Mesothelial cell of epicardium (in vitro differentiated cells): Measurements from ENCODE around the gene PLA2G2E. TPM values are rescaled to one million over a fixed set of nuclear protein-coding genes. Genes with fewer than 3 reads are reported as not detected.

Experiments
- DNase-seq, 2 experiments: peaks; one replicate each; pipeline ENCODE4 v3.0.0; 2021; ENCODE audit warnings: low spot score in 2 of 2; ENCODE audit not compliant: unreplicated experiment in 2 of 2
- H3K27ac Mint-ChIP-seq: 2 replicates; pipeline ENCODE4 v1.8.0; 2021; ENCODE audit warnings: mixed read lengths
- H3K27me3 Mint-ChIP-seq: 2 replicates; pipeline ENCODE4 v1.8.0; 2021; ENCODE audit warnings: low read depth, mixed read lengths
- H3K36me3 Mint-ChIP-seq: 2 replicates; pipeline ENCODE4 v1.8.0; 2021; ENCODE audit warnings: mixed read lengths
- H3K4me1 Mint-ChIP-seq: 2 replicates; pipeline ENCODE4 v1.8.0; 2021; ENCODE audit warnings: mixed read lengths
- H3K4me3 Mint-ChIP-seq: 2 replicates; pipeline ENCODE4 v1.8.0; 2021; ENCODE audit warnings: mild to moderate bottlenecking, moderate library complexity, mixed read lengths
- H3K9me3 Mint-ChIP-seq: 2 replicates; pipeline ENCODE4 v1.8.0; 2021; ENCODE audit warnings: mixed read lengths
- total RNA-seq: library from RNA; stranded (reverse); gene quantifications from 3 replicates; pipeline ENCODE4 v1.2.1, GENCODE V29; 2021
- TF ChIP-seq, protein P1 (sequence below): fragments of 200-600 bp; sonication (generic); IDR thresholded peaks from one replicate; pipeline ENCODE4 v1.5.0; 2021; ENCODE audit warnings: antibody characterized with exemption; ENCODE audit not compliant: unreplicated experiment

PLA2G2E gene, protein sequence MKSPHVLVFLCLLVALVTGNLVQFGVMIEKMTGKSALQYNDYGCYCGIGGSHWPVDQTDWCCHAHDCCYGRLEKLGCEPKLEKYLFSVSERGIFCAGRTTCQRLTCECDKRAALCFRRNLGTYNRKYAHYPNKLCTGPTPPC
- not detected in 3 replicates for total RNA-seq

DNA sequence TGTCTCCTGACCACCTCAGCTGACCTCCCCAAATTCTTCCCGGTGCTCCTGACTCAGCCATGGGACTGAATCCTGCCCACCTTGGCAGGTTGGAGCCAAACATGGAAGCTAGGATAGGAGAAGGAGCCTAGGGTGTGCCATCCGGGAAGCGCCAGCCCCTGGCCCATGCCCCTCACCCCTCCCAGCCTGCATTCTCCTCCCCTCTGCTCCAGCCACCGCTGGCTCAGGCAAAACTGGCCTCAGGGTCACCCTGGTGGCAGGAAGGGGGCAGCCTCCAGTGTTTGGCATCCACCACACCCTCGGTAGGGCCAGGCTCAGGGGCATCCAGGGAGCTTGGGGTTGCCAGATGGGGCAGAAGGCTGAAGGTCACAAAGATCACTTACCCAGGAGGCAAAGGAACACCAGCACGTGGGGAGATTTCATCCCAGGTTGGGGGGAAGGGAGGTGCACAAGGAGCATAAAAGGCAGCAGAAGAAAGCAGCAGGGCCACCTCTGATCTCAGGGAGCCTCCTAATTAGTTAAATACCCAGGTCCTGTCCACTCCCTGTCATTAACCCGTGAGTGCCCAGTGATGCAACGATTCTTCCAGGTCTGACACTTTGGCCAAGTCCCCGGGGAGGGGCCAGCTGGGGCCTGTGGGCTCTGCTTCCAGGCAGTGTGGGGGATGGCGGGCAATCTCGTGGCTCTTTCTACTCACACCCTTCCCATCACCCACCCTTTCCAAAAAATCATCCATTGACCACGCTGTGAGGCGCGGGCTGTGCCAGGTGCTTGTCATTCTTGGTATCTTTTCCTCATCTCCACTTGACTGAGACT lies at the start of gene PLA2G2E:
Gene PLA2G2E (minus strand): TSS at position 481 of the 816 bp plus-strand sequence. CDS start 58 bp downstream, at position 423.
- Mint-ChIP-seq H3K4me1 (peaks cover 38% of the 10 kb centered on the region), H3K27me3 (no peaks in the 10 kb centered on the region), H3K27ac (no peak within 1 kb of the TSS), H3K4me3 (no peak within 1 kb of the TSS), H3K9me3 (no peaks in the 10 kb centered on the region), H3K36me3 (no peaks in the 10 kb centered on the region)
- TF ChIP-seq, protein P1, sequence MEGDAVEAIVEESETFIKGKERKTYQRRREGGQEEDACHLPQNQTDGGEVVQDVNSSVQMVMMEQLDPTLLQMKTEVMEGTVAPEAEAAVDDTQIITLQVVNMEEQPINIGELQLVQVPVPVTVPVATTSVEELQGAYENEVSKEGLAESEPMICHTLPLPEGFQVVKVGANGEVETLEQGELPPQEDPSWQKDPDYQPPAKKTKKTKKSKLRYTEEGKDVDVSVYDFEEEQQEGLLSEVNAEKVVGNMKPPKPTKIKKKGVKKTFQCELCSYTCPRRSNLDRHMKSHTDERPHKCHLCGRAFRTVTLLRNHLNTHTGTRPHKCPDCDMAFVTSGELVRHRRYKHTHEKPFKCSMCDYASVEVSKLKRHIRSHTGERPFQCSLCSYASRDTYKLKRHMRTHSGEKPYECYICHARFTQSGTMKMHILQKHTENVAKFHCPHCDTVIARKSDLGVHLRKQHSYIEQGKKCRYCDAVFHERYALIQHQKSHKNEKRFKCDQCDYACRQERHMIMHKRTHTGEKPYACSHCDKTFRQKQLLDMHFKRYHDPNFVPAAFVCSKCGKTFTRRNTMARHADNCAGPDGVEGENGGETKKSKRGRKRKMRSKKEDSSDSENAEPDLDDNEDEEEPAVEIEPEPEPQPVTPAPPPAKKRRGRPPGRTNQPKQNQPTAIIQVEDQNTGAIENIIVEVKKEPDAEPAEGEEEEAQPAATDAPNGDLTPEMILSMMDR, result no peak
- DNase-seq, result no peak

DNA sequence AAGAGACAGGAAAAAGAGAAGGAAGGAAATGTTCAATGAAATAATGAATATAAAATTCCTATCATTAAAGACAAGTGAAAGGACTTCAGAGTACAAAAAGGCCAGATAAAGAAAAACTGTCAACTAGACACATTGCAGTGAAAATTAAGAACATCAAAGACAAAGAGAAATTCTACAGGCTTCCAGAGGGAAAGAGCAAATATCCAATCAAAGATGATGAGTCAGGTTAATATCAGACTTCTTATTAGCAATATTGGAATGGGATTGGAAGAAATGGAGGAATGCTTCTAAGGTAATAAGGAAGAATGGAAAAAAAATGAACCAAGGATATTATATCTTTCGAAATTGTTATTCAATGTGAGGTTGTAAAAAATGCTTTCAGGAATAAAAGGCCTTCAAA lies 48.2 kb upstream of the PLA2G2E start:
- H3K27me3 Mint-ChIP-seq, result peaks cover 6% of the 10 kb centered on the region
- no peak for DNase-seq
- TF ChIP-seq, protein P1, result no peak
- no peak overlapping the region for H3K27ac Mint-ChIP-seq
- H3K4me3 Mint-ChIP-seq, result no peak overlapping the region
- H3K4me1 Mint-ChIP-seq, result peaks cover 28% of the 10 kb centered on the region
- H3K36me3 Mint-ChIP-seq, result no peaks in the 10 kb centered on the region
- peaks cover 10% of the 10 kb centered on the region for H3K9me3 Mint-ChIP-seq

DNA sequence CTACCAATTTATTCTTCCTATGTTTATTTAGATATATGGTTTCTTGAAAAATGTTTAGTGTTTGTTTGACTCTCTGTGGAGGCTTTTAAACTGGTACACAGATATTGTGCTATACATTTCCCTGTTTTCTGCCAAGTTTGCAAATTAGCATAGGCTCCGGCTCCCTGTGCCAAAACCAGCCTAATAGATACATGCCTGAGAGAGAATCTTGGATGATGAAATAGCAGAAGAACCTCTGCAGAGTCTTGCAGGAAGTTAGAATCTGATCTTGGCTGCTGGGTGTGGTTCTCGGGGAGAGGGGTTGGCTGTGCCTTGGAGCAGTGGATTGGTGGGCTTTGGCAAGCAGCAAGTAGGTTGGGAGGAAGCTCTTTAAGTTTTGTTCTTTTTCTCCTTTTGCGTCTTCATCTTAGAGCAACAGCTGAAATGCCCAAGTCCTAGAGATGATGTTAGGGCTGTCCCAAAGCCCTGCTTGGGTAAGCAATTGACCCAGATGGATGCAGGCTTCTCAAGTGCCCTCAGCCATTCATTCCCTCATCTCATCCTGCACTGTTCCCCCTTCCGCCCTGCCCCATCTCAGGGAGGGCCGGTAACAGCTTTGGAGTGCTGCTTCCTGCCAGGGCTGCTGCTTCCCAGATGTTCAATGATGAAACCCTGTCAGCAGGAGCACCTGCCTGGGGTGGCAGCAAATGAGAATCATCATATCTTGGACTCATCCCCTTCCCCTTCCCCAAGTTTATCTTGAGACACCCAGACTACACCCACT lies 46.7 kb upstream of the PLA2G2E start:
- TF ChIP-seq, protein P1, result no peak
- H3K27ac Mint-ChIP-seq, result no peak overlapping the region
- no peak overlapping the region for H3K4me3 Mint-ChIP-seq
- H3K9me3 Mint-ChIP-seq, result peaks cover 14% of the 10 kb centered on the region
- no peaks in the 10 kb centered on the region for H3K36me3 Mint-ChIP-seq
- H3K4me1 Mint-ChIP-seq, result peaks cover 22% of the 10 kb centered on the region
- no peak for DNase-seq
- peaks cover 10% of the 10 kb centered on the region for H3K27me3 Mint-ChIP-seq

DNA sequence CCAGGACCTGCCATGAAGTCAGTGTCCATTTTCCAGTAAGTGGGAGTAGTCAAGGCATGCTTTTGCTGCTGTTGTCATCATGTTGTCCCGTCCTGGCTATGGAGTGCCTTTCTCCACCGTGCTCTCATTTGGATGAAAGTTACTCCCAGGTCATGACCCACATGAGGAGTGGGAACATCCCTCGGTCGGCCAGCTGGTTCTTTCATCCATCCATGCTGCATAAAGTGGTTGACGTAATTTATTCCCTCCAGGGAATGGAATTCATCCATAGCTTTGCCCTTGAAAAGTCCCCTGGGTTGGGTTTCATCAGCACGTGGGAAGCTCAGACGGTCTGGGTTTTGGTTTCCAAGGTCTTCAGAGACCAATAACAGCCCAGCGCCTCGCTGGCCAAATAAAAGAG lies 44.4 kb upstream of the PLA2G2E start:
- no peak overlapping the region for H3K27ac Mint-ChIP-seq
- H3K4me3 Mint-ChIP-seq, result no peak overlapping the region

DNA sequence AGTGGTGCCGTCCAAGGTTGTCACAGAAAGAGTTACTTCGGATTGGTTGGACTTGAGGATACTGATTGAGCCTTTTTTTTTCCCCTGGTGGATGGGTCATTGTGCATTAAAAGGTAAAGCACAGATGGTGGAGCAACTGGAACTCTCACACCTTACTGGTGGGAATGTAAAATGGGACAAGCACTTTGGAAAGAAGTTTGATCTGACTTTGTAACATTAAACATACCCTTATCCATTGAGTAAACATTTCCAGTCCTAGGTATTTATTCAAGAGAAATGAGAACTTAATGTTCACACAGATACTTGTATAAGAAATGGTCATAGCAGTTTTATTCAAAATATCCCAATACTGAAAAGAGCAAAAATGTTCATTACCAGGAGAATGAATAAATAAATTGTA lies 41.1 kb upstream of the PLA2G2E start:
- Mint-ChIP-seq H3K27me3 (peaks cover 37% of the 10 kb centered on the region), H3K27ac (no peak overlapping the region), H3K36me3 (no peaks in the 10 kb centered on the region), H3K4me3 (no peak overlapping the region), H3K9me3 (peaks cover 14% of the 10 kb centered on the region), H3K4me1 (no peaks in the 10 kb centered on the region)
- no peak for DNase-seq
- TF ChIP-seq, protein P1, result no peak

More for the DNA sequence above, 44.4 kb upstream of the PLA2G2E start:
- TF ChIP-seq, protein P1, result no peak
- Mint-ChIP-seq H3K36me3 (no peaks in the 10 kb centered on the region), H3K27me3 (peaks cover 28% of the 10 kb centered on the region), H3K4me1 (peaks cover 7% of the 10 kb centered on the region), H3K9me3 (peaks cover 24% of the 10 kb centered on the region)
- DNase-seq, result no peak
